Thyroid gland (tissue), 4 donors: ENCODE data around the gene CHD6.

ENCODE experiments used
- POLR2A ChIP-seq, 2 donors: fragments of 450-650 bp; IDR thresholded peaks; one replicate each; pipeline ENCODE4 v1.6.1; 2017; ENCODE audit warnings: antibody characterized with exemption in 2 of 2, mild to moderate bottlenecking in 2 of 2, moderate library complexity in 1 of 2
- TF ChIP-seq, protein P1 (sequence below), 6 experiments: fragments of 200-600 bp in 3 of 6; fragments of 450-650 bp in 3 of 6; sonication (generic) in 3 of 6; IDR thresholded peaks; one replicate each; pipeline ENCODE4 v1.5.1; 2016 to 2019; ENCODE audit warnings: antibody characterized with exemption in 6 of 6, mild to moderate bottlenecking in 2 of 6, inconsistent platforms in 1 of 6, moderate library complexity in 1 of 6

GRCh38 chr20:41601742-41602141, 16.4 kb downstream of the CHD6 start:
- TF ChIP-seq, protein P1, sequence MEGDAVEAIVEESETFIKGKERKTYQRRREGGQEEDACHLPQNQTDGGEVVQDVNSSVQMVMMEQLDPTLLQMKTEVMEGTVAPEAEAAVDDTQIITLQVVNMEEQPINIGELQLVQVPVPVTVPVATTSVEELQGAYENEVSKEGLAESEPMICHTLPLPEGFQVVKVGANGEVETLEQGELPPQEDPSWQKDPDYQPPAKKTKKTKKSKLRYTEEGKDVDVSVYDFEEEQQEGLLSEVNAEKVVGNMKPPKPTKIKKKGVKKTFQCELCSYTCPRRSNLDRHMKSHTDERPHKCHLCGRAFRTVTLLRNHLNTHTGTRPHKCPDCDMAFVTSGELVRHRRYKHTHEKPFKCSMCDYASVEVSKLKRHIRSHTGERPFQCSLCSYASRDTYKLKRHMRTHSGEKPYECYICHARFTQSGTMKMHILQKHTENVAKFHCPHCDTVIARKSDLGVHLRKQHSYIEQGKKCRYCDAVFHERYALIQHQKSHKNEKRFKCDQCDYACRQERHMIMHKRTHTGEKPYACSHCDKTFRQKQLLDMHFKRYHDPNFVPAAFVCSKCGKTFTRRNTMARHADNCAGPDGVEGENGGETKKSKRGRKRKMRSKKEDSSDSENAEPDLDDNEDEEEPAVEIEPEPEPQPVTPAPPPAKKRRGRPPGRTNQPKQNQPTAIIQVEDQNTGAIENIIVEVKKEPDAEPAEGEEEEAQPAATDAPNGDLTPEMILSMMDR (IDR thresholded peaks at IDR 0.05), result no peak
- TF ChIP-seq POLR2A (IDR thresholded peaks at IDR 0.05), result no peak
